HPDE6-E6E7 (cell line): ENCODE data around the gene PIP4K2B.
"Not testable (repeated sequence)": the region's sequence is repeated elsewhere in the genome, so short reads cannot be mapped to it uniquely, and the experiment has no call there.

Experiments
- DNase-seq: peaks from one replicate; pipeline ENCODE4 v3.0.0; 2011; ENCODE audit warnings: missing footprints; ENCODE audit errors: extremely low spot score

Gene PIP4K2B

DNA sequence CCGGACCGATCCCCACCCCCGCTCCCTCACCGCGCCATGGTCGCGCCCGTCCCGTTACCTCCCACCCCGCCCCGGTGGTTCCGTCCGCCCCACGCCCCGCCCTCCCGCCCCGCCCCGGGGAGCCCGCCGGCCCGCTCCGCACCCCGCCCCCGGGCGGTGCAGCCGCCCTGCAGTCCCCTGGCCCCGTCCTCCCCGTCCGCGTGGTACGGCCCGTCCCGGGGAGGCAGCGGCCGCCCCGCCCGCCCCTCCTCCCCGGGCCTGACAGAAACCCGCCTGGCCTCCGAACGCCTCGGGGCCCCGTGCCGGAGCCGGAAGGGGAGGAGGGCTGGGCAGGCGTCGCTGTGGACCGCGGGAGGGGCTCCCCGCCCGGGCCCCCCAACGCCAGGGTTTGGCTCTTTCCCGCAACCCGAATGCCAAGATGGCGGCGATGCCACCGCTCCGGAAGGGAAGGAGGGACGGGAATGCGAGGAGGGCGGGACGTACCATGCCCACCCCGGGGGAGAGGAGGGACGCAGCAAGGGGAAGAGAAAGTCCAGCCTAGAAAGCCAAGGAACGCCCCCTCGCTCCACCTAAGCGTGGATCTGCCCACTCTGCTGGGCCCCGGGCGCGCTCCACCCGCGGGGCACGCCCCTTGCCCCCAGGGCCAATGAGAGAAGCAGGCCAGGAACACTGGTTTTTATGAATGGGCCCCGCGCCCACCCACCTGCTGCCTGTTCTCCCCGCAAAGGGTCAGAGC is at the start of gene PIP4K2B:
TSS of gene PIP4K2B (minus strand) at position 56 of the 736 bp plus-strand sequence. CDS start 132 bp downstream, outside the sequence.
- peak; percentile 94 for DNase-seq

DNA sequence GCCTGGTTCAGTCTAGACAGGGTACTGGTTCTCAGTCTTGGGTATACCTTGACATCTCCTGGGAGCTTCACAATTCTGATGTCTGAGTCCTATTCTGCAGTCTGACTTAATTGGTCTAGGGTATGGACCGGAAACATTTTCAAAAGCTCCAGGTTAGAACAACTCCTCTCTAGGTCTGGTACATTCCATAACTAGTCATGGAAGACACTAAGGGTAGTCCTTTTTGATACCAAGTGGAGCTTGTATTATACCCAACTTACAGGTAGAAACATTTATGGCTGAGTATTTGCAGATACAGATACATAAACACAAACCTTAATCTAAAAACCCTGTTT is 49.2 kb upstream of the PIP4K2B start:
- no peak for DNase-seq

DNA sequence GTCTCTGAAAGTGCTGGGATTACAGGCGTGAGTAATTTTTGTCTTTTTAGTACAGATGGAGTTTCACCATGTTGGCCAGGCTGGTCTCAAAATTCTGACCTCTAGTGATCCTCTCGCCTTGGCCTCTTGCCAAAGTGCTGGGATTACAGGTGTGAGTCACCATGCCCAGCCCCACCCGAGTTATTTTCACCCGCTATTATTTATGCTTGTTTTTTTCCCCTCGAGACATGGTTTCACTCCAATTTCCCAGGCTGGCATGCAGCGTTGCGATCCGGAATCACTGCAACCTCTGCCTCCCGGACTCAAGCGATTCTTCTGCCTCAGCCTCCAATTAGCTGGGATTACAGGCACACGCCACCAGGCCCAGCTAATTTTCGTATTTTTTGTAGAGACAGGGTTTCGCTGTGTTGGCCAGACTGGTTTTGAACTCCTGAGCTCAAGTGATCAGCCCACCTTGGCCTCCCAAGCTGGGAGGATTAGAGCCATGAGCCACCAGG is 45.0 kb upstream of the PIP4K2B start:
- no peak for DNase-seq

DNA sequence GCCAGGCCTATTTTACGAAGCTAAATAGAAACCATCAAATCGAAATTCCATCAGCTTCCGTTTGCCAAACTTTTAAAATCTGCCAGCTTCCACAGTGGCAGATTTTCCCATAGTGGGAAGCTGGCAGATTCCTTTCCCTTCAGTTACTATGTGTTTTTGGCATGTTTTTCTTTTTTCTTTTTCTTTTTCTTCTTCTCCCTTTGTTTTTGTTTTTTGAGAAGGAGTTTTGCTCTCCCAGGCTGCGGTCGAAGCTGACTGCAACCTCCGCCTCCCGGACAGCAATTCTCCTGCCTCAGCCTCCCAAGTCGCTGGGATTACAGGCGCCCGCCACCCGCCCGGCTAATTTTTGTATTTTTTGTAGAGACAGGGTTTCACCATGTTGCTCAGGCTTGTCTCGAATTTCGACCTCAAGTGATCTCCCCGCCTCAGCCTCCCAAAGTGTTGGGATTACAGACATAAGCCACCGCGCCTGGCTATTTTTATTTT is 26.4 kb upstream of the PIP4K2B start:
- no peak for DNase-seq

DNA sequence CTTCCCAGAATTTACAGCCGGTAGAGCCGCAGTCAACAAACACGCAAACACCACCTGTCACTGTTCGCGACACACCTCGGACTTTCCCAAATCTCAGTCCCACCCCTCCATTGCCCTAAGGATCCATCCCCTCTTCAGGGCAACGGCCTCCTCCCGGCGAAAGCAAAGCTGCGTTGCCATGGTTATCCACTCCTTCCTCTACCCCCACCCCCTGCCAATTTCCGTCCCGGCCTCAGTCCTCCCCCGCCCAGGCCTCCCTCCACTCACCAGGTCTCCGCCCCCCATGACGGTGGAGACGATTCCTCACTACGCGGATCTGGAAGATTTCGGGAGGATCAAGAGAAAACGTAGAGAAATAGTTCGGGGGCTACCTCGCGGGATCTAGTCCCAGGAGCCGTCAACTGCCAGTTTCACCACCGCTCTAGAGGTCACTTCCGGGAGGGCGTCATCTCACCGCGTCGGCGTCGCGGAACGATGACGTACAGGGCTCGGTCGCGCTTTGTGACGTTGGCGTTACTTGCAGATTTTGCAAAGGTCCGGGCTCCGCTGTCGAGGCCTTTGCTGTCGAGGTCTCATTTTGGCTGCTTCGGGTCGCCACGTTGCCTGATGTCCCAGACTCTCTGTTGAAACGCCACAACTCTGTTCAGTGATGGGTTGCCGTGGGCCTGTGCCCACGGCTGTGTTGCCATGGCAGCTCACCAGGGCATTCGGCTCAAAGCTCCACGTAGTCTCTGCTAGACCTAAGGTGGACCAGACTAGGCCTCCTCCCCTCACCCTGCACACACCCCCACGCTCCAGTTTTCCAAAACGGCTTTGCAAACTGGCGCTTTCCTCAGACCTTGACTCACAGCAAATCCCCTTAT is 25.8 kb upstream of the PIP4K2B start, which contains the start of gene CWC25:
TSS of gene CWC25 (minus strand) at position 423 of the 863 bp plus-strand sequence. CDS start at position 285, 138 bp downstream.
- DNase-seq, result peak; percentile 84

DNA sequence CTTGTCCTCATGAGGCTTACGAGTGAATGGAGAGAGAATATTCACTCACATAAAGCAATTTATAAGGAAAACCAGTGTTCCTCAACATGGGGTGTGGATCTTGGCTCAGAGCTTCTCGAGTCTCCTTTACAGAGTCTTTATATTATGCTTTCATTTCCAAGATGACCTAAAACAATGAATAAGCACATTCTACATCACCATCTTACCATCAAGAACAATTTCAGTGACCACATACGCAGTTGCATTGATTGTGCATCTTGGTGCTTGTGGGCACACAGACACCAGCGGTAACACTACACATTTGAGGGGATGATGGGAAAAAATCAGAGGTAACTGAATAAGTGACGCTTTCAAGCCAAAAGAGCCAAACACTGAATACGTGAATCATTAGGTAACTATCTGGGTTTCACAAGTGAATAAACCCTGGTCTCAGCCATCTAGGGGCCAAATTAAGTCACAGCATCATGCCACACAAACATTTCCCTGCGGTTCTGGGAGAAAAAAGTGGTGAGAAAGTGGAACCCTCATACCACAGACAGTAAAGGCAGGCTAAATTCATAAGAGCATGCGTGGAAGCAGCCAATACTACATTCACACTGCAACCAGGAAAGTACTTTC is 16.3 kb upstream of the PIP4K2B start:
- no peak for DNase-seq

DNA sequence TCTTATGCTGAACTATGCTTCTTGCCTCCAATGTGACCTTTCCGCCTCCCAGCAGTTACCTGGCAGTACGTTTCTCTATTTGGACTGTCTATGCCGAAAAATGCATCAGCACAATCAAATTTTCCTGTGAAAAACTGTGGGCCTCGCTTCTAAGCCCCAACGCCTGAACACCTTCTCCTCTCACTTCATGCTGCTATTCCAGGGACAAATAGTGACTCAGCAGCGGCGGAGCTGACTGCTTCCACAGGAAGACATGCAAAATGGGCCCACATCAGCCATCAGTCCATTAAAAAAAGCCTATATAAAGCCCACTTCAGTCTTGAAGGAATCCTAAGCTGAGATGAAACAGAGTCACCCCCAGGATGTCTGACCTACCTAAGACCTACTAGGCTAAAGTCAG is 10.5 kb upstream of the PIP4K2B start:
- DNase-seq, result no peak

DNA sequence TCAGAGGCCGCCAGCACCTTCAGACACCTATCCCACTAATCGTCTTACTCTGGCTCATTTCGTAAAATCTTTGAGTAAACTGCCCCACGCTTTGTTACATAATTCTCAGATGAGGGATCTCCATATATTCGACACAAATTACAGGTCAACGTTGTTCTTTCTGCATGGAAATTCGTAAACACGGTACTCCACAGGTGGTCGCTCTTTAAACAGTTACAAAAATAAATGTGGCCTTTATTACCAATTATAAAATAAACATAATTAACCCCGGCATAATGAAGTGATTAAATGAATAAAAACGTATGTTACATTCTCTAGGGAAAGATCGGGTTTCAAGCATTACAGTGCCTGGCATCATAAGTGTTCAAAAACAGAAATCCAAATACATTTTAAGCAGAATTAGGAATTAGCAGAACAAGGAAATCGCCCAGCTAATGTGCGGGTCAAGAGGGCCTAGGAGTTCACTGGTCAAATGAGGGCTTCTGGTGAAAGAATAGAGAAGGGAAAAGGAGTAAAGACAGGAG is 943 bp upstream of the PIP4K2B start:
- DNase-seq, result no peak

DNA sequence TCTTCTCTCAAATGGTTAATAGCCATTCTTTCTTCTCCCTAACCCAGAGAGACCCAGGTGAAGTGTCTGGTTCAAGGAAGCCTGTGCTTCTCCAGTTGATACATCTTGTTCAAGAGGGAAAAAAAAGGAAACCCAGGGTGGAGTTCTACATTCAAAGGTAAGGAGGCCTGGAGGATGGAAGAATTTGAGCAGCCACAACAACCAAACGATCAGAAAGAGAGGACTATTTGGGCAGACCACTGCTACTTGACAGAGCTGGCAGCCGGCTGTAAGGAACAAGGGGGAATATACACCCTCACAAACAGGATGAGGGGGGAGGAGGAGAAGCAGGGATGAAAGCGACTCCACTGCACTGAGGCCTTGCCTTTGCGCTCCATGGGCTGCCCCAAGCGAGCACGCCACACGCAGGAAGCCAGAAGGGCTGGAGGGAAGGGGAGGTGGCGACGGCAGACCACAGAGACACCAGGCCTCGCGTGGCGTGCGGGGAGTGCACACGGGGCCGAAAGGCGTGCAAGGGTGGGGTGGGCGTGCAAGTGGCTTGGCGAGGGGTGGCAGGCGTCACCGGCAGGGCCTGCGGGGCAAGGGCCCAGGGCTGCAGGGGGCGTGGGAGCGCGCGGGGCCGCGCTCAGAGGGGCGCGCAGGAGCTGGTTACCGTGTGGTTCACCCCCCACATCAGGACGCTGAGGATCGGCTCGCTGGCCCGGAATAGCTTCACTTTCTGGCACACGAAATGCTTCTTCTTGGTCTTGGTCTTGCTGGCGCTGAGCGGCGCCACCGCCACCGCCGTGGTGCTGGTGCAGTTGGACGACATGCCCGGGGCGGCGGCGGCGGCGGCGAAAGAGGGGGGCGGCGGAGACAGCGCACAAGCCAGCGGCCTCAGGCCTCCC is 499 bp downstream of the PIP4K2B start:
- DNase-seq, result peak; percentile 33

DNA sequence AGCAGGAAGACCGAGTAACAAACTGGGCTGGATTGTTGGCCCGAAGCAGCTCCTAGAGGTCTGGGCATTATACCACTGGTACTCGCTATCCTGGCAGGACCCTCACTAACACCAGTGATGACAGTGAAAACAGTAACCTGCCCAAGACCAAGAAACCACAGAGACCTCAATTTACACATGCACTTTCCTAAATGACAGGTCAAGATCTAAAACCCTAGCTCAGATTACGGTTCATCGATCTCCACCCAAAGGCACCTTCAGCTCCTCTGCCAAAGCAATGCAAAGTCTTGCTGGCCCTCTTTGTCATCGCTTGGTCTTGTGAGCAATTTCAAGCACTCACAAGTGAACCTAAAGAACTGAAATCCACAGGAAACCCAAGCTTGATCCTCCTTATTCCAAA is 1.5 kb downstream of the PIP4K2B start:
- no peak for DNase-seq

DNA sequence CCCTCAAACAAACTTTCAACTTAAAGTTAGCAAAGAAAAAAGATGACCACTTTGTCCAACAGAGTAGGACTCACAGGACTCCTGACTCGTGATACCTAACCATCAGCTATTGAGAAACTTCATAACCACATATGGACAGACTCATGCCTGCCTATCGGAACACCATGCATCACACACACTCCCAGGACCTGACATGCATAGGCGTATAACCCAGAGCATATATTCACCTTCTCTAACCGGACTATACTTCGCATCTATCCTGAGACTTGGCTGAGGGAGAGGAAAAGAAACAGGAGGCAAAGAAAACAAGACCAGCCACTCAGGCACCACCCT is 2.2 kb downstream of the PIP4K2B start:
- DNase-seq, result no peak

DNA sequence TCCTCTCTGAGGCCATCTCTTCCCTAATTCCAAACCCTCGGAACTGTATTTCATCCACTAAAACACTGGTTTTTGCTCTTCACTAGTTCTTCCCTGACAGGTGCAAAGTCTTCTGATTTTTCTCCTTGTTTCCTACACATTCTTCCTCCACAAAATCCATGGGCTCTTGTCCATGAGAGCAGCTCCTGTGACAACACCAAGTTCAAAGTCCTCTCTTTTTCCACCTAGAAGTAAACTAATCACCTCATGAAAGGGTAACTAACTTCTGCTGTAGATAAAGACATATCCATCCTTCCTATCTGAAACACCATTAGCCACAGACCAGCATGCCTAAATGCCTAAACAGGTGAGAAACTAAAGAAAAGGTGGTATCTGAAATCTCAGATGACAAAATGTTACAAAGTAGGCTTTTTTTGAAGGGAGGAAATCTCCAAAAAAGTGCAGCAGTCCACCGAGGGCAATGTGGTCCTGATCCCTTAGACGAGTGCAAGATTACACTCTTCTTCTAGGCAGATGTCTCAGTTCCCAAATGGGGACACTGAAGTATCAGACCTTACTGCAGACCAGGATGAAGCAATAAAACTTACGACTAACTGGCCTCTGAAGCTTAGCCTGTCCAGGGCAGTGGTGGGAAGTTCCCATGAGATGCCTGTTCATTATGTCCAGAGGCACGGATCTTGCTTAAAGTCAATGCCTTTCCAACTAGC is 2.8 kb downstream of the PIP4K2B start:
- no peak for DNase-seq

DNA sequence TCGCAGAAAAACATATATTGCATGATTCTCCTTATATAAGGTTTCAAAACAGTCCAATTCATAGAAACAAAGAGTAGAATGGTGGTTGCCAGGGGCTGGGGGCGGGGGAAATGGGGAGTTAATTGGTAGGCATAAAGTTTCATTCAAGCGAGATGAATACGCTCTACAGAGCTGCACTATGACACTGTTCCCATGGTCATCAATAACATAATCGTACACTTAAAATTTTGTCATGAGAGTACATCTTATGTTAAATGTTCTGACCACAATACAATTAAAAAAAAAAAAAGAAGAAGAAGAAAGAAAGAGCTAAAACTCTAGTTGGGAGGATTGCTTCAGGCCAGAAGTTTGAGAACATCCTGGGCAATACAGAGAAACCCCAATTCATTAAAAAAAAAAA is 5.1 kb downstream of the PIP4K2B start:
- no peak for DNase-seq

DNA sequence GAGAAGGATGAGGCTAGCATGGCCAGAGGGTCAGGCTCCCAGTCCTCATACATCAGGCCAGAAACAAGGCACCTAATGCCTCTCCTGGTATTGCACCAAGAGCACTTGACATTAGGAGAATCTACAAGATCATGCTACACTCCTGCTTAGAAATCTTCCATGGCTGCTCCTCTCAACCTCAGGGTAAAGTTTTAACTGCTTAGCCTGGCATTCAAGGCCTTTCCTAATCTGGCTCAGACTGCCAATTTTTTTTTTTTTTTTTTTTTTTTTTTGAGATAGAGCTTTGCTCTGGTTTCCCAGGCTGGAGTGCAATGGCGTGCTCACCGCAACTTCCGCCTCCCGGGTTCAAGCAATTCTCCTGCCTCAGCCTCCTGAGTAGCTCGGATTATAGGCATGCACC is 8.2 kb downstream of the PIP4K2B start:
- DNase-seq, result no peak

DNA sequence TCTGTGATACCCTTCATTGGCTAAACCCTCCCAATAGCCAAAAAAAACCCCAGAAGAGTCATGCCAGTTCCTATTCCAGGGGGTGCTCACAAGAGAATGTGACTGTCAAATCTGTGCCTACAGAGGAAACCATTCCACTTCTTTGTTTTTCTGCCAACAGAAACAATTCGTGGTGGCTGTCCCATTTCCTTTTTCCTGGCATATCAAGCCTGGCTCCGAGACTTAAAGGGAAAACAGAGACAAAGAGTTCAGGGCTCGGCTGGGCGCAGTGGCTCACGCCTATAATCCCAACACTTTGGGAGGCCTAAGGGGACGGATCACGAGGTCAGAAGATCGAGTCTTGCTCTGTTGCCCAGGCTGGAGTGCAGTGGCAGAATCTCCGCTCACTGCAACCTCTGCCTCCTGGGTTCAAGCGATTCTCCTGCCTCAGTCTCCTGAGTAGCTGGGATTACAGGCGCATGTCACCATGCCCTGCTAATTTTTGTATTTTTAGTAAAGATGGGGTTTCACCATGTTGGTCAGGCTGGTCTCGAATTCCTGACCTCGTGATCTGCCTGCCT is 9.1 kb downstream of the PIP4K2B start:
- not testable (repeated sequence) for DNase-seq

DNA sequence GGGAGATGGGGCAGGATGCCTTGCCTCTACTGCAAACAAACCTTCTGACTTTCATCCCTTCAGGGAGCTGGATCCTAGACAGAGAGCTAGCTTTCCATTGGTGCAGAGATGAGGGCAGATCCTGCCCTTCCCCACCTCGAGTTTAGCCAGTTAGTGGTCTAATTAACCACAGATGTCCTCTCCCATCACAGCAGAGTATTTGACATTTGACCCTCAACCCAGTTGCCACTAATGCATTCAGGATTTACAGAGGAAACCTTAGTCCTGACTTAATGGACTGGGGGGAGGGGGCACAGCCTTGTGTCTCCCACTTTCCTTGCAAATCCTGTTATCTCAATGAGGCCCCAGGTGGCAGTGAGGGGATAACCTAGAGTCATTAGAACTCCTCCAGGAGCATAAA is 10.2 kb downstream of the PIP4K2B start:
- no peak for DNase-seq

DNA sequence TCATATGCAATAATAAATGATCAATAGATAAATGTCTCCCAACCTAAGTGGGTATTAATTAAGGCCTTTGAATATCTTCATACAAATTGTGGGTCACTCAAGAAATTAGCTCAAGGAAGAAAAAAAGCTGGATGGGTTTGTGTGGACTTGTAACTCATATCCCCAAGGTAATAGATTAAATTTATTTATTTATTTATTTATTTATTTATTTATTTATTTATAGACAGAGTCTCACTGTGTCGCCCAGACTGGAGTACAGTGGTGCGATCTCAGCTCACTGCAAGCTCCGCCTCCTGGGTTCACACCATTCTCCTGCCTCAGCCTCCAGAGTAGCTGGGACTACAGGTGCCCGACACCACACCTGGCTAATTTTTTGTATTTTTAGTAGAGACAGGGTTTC is 11.4 kb downstream of the PIP4K2B start:
- DNase-seq, result not testable (repeated sequence)

DNA sequence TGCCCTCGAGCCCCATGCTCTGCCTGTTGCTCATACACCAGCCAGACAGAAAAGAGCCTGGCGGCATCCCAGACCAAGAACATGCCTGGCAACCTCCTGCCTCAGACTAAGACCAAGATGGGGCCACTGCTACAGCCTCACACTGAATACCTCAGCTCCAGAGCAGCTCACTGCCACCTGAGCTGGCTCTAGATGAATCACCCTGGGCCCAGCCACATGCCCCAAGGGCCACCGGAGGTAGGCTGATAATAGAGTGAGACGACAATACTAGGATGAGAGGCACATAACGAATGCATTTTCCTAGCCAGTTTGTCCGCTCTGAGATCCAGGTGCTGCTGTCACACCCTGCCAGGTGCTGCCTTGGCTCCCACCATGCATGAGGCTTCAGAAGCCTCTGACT is 13.0 kb downstream of the PIP4K2B start:
- DNase-seq, result no peak

DNA sequence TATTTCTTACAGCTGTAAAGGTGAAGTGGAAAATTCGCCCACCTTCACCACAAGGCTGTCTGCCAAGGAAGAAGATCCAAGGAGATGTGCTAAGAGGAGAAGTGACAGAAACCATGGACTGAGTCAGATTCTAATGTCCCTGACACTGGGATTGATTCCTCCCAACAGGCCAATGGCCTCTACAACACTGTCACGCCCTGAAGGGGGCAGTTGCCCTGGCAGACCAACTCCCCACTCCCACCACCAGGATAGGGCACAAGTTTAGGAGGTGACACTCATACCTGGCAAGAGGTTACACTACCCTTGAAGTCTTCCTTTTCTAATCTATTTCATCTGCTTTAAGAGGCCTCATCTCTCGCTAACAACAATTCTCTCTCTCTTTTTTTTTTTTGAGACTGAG is 16.1 kb downstream of the PIP4K2B start:
- no peak for DNase-seq
